Stomach (tissue), 9 donors: Measurements from ENCODE around the gene TRMT1. TPM values are rescaled to one million over a fixed set of nuclear protein-coding genes. Genes with fewer than 3 reads are reported as not detected.

Experiments used
- DNase-seq, 2 donors: peaks; one replicate each; pipeline versions ENCODE4 v3.0.0 to v3.0.0-alpha.2; 2013 to 2019
- H3K27ac ChIP-seq, 5 donors: fragments of 200-600 bp in 4 of 5; sonication (generic) in 4 of 5; one replicate each; pipeline ENCODE4 v1.5.1; 2013 to 2019; ENCODE audit warnings: mild to moderate bottlenecking in 1 of 5, moderate library complexity in 1 of 5
- H3K27me3 ChIP-seq, 3 donors: fragments of 200-600 bp; sonication (generic); one replicate each; pipeline ENCODE4 v1.5.1; 2017 to 2019; ENCODE audit warnings: mixed run types in 1 of 3
- H3K36me3 ChIP-seq, 4 donors: fragments of 200-600 bp; sonication (generic); 1 replicate in 3 of 4; 2 replicates in 1 of 4; pipeline ENCODE4 v1.5.1; 2016 to 2019
- H3K4me1 ChIP-seq, 4 donors: fragments of 200-600 bp; sonication (generic); one replicate each; pipeline ENCODE4 v1.5.1; 2016 to 2019
- H3K4me3 ChIP-seq, 4 donors: fragments of 200-600 bp; sonication (generic) in 3 of 4; one replicate each; pipeline ENCODE4 v1.5.1; 2016 to 2019; ENCODE audit warnings: mild to moderate bottlenecking in 1 of 4
- H3K9me3 ChIP-seq, 4 donors: fragments of 200-600 bp; sonication (generic); one replicate each; pipeline ENCODE4 v1.5.1; 2016 to 2019
- CTCF ChIP-seq, 7 experiments: fragments of 450-650 bp in 4 of 7; fragments of 200-600 bp in 3 of 7; sonication (generic) in 3 of 7; IDR thresholded peaks; one replicate each; pipeline ENCODE4 v1.5.1; 2016 to 2019; ENCODE audit warnings: antibody characterized with exemption in 7 of 7, control low read depth in 2 of 7, mild to moderate bottlenecking in 1 of 7
- EP300 ChIP-seq: sonication (generic); formaldehyde crosslinking; IDR thresholded peaks from one replicate; pipeline ENCODE4 v1.6.1; 2017; ENCODE audit warnings: antibody characterized with exemption
- POLR2A ChIP-seq, 4 donors: fragments of 450-650 bp; IDR thresholded peaks; one replicate each; pipeline ENCODE4 v1.6.1; 2016; ENCODE audit warnings: antibody characterized with exemption in 4 of 4, control low read depth in 2 of 4, mild to moderate bottlenecking in 1 of 4, moderate library complexity in 1 of 4
- POLR2AphosphoS5 ChIP-seq, 3 donors: sonication (generic); formaldehyde crosslinking; IDR thresholded peaks; one replicate each; pipeline ENCODE4 v1.6.1; 2016; ENCODE audit warnings: antibody characterized with exemption in 3 of 3
- WGBS, 5 donors: extraction: QIAGEN DNeasy Blood & Tissue Kit in 3 of 5; methylation state at CpG; one replicate each; pipeline versions ENCODE4 v1.1.5 to v1.1.7; 2013 to 2018; 5-methylcytosine and 5-hydroxymethylcytosine counted together
- intact Hi-C: fragments of 100-400 bp; cut with DNase I; formaldehyde crosslinking; loops from one replicate; pipeline ENCODE4 v1.15.1; 2023; ENCODE audit warnings: low total_unique reads
- polyA plus RNA-seq, 3 donors: library from polyadenylated mRNA; stranded (reverse); fragments of 200-250 nt; gene quantifications; one replicate each; pipeline ENCODE4 v1.2.3, GENCODE V29; 2013
- total RNA-seq, 5 donors: library from RNA; depleted of rRNA; stranded (reverse); fragments of >200 nt; gene quantifications; one replicate each; pipeline versions ENCODE4 v1.1.0 to v1.2.3, GENCODE V29; 2014 to 2016
- donor health status: healthy with polysubstance abuse.
- donor health status: Bipolar disorder and iron deficiency.
- donor health status: healthy.

TRMT1 gene
- total and polyA plus RNA-seq, 8 donors = 29.6 to 373 (median 58.6) TPM

GRCh38 chr19:13110099-13110610 lies 6.4 kb downstream of the TRMT1 start:
- intact Hi-C loops = no loop called here
- Histone ChIP-seq H3K36me3 (peaks cover 22 to 91% (median 76%) of the 10 kb centered on the region in 4 donors), H3K9me3 (no peaks in the 10 kb centered on the region), H3K4me1 (peaks cover 0 to 14% (median 2%) of the 10 kb centered on the region in 4 donors), H3K27me3 (no peaks in the 10 kb centered on the region), H3K4me3 (no peak overlapping the region), H3K27ac (no peak overlapping the region)
- DNase-seq = no peak
- TF ChIP-seq POLR2A (IDR thresholded peaks at IDR 0.05) (no peak), EP300 (no peak), POLR2AphosphoS5 (IDR thresholded peaks at IDR 0.05) (no peak), CTCF (IDR thresholded peaks at IDR 0.05) (no peak)
- WGBS, 5 donors = 92 to 98% (median 93%) methylated on average over 10 to 15 of the region's 15 CpGs

GRCh38 chr19:13109361-13110098 lies 7.0 kb downstream of the TRMT1 start:
- intact Hi-C loops = no loop called here
- 93 to 96% (median 95%) methylated on average over 23 to 30 of the region's 30 CpGs for WGBS, 5 donors
- no peak for DNase-seq
- Histone ChIP-seq H3K9me3 (no peaks in the 10 kb centered on the region), H3K4me1 (peaks cover 0 to 12% (median 1%) of the 10 kb centered on the region in 4 donors), H3K27ac (no peak overlapping the region), H3K27me3 (no peaks in the 10 kb centered on the region), H3K36me3 (peaks cover 22 to 86% (median 72%) of the 10 kb centered on the region in 4 donors), H3K4me3 (no peak overlapping the region)
- no peak for TF ChIP-seq EP300
- TF ChIP-seq POLR2AphosphoS5 (IDR thresholded peaks at IDR 0.05) = no peak
- no peak for TF ChIP-seq CTCF (IDR thresholded peaks at IDR 0.05)
- no peak for TF ChIP-seq POLR2A (IDR thresholded peaks at IDR 0.05)

DNA sequence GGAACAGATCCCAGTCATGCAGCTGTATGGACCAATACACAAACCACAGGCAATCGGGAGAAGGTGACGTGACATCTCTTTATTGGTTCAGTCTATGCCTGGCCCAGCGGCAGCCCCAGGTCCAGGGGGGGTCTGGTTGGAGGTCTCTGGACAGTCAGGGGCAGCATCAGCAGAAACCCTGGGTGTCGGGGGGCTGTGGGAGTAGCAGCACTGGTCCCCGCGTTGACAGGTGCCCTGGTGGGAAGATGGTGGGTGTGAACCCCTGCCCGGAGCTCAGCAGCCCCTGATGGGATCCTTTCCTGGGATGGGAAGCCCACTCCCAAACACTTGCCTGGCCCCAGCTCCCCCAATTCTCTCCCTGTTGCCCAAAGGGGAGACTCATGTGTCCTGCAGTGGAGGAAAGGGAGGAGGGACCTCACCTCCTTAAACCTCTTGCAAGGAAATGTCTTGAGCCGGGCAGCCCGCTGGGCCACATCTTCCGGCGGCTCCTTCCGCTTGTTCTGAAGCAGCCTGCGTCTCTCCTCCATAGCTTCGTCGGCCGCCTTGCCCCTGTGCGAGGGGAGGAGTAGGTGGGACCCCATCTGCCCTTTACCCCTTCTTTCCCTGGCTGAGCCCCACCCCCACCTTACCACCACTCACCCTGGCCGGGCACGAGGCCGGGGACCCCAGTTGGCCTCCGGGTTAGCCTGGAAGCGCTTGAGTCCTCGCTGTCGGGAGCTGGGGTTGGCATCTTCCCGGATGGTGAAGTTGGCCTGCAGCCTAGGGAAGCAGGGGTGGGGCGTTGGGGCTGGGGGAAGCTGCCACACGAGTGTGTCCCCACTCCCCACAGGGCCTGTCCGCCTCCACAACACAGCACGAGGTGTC lies 11.5 kb downstream of the TRMT1 start:
- intact Hi-C loops = no loop called here
- DNase-seq = no peak
- Histone ChIP-seq H3K27me3 (no peaks in the 10 kb centered on the region), H3K4me1 (peaks cover 18 to 56% (median 38%) of the 10 kb centered on the region in 4 donors), H3K9me3 (no peaks in the 10 kb centered on the region), H3K36me3 (peaks cover 9 to 43% (median 36%) of the 10 kb centered on the region in 4 donors), H3K4me3 (peak overlapping the region; percentile 10 to 41 (median 34)), H3K27ac (peak overlapping the region; percentile 50 to 96 (median 69))
- 73 to 80% (median 76%) methylated on average over 26 to 29 of the region's 29 CpGs for WGBS, 5 donors
- TF ChIP-seq POLR2A (IDR thresholded peaks at IDR 0.05) = no peak
- peak in 1 of 7 experiments; percentile 21 for TF ChIP-seq CTCF (IDR thresholded peaks at IDR 0.05)

- Histone ChIP-seq H3K36me3 (peaks cover 3 to 36% (median 29%) of the 10 kb centered on the region in 4 donors), H3K4me3 (peak overlapping the region; percentile 10 to 41 (median 34)), H3K9me3 (no peaks in the 10 kb centered on the region), H3K4me1 (peaks cover 24 to 63% (median 44%) of the 10 kb centered on the region in 4 donors), H3K27ac (peak overlapping the region; percentile 50 to 96 (median 69)), H3K27me3 (no peaks in the 10 kb centered on the region)
- peak; percentile 45 to 78 for DNase-seq
- 30 to 51% (median 45%) methylated on average over 22 to 33 of the region's 33 CpGs for WGBS, 5 donors
- intact Hi-C loops = no loop called here
- TF ChIP-seq POLR2AphosphoS5 (IDR thresholded peaks at IDR 0.05) (peak in 2 of 3 donors; percentile 35 to 70), CTCF (IDR thresholded peaks at IDR 0.05) (peak in 5 of 7 experiments; percentile 35 to 84 (median 66)), POLR2A (IDR thresholded peaks at IDR 0.05) (no peak)
Measured at GRCh38 chr19:13104360-13104847, 12.1 kb downstream of the TRMT1 start.
